ENCODE data around the gene HSPA12B.

DNA sequence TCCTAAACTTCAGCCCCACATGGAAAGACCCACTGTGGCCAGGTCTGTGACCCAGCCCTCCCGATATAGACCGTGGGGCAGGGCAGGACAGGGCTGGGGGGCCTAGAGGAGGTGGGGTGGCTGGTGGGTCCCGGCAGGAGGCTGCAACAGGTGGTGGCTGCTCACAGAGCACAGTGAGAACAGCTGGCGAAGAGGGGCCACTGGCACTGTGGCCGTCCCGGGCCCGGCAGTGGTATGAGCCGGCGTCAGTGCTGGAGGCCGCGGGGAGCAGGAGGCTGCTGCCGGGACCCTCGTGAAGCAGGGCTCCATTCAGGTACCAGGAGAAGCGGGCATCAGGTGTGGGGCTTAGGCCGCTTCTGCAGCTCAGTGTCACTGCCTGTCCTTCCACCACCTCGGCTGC is 33.4 kb upstream of the HSPA12B start:
- TF ChIP-seq MAX (IDR thresholded peaks at IDR 0.05; ENCODE audit: low read depth, low read length) (no peak), POLR2A (IDR thresholded peaks at IDR 0.05; ENCODE audit: extremely low read depth, insufficient read length) (no peak)

Measured in NB4 (cell line).